DMS 273 treated with DMSO at 0.1 percent for 48 hours (cell line): ENCODE measurements around the gene SENP1.
"Not testable (repeated sequence)": the region's sequence is repeated elsewhere in the genome, so short reads cannot be mapped to it uniquely, and the experiment has no call there.

Experiments
- DNase-seq: peaks from one replicate; lab custom pipeline; 2025; lab: John Stamatoyannopoulos, UW

Gene SENP1

GRCh38 chr12:48105867-48106680 lies at the start of gene SENP1:
Gene SENP1 (minus strand): TSS chr12:48106079. CDS start chr12:48101472, 4,607 bp downstream.
- peak; percentile 72 for DNase-seq

GRCh38 chr12:48151103-48151771 lies 45.4 kb upstream of the SENP1 start:
- no peak for DNase-seq

GRCh38 chr12:48145981-48146380 lies 40.1 kb upstream of the SENP1 start:
- DNase-seq: no peak

DNA sequence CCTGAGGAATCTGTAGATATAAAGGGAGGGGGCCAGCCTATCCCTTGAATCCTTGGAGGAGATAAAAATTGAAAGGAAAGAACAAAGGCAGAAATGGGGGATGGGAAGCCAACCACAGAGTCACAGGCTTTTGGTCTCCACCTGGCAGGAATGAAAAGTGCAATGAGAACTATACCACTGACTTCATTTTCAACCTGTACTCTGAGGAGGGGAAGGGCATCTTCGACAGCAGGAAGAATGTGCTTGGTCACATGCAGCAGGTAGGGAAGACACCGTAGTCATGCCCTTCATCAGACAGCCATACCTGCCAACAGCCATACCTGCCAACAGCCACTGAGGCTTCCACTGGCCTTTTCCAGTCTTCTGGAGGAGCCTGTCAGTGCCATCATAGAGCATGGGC lies 38.0 kb upstream of the SENP1 start:
- DNase-seq: no peak

DNA sequence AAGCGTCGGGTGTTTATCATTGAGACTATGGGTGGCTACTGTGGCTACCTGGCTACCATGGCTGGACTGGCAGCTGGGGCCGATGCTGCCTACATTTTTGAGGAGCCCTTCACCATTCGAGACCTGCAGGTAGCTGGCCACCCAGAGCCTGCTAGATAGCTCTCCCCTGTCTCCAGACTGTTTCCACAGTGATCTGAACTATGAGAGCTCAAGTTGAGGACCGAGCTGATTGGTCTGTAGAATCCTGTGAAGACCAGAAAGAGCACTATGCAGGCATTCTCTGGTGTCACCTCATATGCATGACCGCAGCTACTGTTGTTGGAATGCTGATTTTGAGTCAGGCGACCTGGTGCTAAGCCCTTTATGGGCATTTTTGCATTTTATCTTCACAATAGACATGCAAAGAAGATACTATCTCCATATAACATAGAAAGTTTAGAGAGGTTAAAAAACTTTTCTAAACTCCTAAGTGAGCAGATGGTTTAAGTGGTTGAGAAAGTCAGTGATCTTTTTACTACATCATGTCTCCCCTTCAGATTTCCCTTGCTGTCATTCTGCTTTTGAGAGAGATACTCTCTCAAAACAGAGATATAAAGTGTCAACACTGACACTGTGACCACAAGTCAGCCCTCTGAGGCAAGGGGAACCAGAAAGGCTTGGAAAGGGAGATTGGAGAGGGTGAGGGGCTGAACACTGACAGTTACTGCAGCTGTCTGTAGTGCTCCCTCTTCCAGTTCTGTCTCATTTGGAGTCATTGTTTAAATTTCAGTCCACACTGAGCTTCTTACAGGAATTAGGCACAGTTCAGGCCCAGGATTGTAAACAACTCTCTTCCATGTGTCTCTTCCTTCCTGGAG lies 37.2 kb upstream of the SENP1 start:
- DNase-seq: no peak

DNA sequence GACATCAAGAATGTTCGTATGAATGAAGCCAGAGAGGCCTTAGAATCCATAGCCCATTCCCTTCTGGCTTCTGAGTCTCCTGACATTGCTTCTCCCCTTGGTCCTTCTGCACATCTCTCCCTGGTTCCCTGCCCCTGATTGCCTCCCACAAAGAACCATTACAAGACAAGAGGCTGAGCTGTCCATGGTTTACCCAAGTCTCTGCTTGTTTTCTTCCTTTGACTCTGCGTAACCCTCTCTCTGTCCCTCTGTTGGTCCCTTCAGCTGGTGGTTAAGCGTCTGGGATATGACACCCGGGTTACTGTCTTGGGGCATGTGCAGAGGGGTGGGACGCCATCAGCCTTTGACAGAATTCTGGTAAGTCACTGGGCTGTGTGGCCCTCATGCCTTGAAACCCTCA lies 29.1 kb upstream of the SENP1 start:
- DNase-seq: no peak

GRCh38 chr12:48132826-48133225 lies 26.9 kb upstream of the SENP1 start:
- DNase-seq: no peak

DNA sequence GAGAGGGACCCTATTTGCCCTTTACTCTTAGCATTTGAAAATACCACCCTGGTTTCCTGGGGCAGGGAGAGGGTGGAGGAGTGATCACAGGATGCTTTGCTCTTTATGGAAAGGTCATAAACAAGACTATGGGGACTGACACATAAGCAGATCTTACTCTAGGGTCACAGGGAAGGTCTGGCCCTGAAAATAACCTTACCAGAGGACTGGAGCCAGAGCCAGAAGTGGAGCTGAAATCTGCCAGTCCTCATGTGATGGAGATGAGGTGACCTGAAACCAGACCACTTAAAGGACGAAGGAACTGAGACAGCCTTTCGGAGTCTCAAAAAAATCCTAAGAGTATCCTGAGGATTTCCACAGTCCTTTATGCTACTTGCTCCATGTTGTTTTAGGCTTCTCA lies 25.6 kb upstream of the SENP1 start:
- no peak for DNase-seq

DNA sequence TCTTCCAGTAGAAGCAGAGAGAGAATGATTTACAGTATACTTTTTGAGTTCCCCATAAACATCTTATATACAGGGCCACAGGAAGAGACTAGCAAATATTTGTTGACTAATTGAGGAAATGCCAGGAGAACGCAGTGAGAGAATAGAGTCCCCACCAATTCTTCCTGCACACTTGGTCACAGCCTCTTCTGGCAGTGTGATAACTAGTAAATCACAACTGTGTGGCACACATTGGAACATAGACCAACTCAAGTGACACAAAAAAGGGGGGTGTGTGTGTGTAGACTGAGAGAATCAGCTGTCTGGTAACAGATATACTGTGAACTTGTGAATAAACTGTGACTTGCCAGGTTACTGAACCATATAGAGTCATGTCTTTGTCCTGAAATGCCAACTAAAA lies 23.5 kb upstream of the SENP1 start:
- DNase-seq: no peak

- no peak for DNase-seq
These were observed 22.9 kb upstream of the SENP1 start for GRCh38 chr12:48128800-48129199.

GRCh38 chr12:48126953-48127630 lies 21.2 kb upstream of the SENP1 start:
- DNase-seq: no peak

- peak; percentile 63 for DNase-seq
These were observed 20.1 kb upstream of the SENP1 start for GRCh38 chr12:48125985-48126384.

GRCh38 chr12:48125542-48125941 lies 19.7 kb upstream of the SENP1 start:
- DNase-seq: not testable (repeated sequence)

DNA sequence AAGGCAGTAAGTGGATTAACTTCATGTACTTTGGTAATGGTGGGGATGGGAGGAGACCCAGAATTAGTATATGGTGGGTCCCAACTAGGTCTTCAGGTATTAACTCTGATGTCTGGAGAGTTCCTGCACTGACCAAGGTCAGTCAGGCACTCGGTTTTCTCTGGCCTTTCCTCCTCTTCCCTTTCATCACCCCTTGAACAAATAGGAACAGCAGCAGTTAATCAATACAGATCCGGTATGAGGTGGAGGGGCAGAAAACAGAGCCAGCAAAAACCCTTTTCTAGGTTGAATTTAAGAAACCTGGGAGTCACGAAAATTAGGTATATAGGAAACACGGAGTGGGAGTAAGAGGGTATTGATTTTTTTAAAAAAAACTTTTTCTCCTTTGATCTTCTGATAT lies 17.3 kb upstream of the SENP1 start:
- DNase-seq: no peak

DNA sequence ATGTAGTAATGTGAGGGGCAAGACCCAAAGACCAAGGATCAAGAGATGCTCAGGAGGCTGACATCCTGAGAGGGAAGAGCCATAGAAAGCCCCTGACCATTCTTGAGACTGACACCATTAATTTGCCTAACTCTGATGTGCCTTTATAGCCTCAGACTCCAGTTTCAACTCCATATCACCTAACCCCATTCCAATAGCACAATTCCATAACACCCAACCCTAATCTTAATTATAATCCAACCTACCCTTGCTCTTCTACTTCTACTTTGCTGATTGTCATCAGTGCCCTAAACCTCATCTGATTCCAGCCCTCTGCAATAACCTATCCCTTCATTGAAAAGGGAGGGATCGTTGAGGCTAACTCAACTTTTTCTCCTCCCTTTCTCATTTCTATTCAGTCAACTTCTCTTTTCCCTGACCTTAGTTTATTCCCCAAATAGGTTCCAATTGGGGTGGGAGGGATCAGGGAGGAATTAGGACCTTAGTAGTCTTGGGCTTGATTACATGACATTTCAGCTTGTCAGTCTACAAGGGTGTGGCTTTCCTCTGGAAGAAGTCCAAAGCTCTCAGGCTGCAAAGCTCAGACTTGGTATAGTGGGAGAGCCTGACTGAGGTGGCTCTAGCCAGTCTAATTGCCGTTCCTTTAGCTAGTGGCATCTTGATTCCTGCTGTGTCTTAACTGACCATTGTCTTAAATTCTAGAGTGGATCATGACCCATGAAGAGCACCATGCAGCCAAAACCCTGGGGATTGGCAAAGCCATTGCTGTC lies 16.4 kb upstream of the SENP1 start:
- DNase-seq: no peak

- no peak for DNase-seq
These were observed 15.6 kb upstream of the SENP1 start for GRCh38 chr12:48121522-48121921.

- DNase-seq: no peak
These were observed 13.9 kb upstream of the SENP1 start for GRCh38 chr12:48119834-48120195.

DNA sequence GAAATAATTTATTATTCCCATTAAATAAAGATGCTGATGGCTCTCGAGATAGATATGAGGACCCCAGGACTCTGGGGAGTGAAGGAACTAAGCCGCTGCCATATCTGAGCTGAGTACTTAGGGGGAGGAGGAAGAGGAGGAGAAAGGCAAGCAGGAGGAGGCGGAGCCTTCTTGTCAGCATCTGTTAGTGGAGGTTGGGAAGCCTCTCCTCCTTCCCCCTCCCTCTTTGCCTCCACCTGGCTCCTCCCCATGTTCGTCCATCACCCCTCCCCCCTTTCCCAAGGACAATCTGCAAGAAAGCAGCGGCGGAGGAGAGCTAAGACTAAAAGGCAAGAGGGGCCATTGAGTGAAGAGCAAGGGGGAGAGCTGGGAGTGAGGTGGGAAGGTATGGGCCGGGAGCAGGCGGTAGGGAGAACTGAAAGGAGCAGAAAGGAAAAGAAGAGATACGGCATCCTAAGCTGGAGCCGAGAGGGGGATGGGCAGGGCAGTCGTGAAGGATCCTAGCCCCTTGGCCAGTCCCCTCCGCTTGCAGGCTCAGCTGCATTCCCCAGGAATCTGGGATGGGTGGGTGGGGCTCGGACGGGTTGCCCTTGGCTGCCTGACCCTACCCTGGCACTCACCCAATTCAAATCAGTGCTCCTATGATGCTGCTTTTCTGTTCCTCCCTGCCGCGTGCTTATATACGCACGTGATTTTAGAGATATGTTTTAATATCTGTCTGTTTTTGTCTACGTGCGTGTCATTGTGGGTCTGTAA lies 13.4 kb upstream of the SENP1 start, which contains the start of gene PFKM:
PFKM (plus strand) TSS at position 287 of the 756 bp plus-strand sequence. CDS start 3,411 bp downstream, outside the sequence.
- peak; percentile 88 for DNase-seq

DNA sequence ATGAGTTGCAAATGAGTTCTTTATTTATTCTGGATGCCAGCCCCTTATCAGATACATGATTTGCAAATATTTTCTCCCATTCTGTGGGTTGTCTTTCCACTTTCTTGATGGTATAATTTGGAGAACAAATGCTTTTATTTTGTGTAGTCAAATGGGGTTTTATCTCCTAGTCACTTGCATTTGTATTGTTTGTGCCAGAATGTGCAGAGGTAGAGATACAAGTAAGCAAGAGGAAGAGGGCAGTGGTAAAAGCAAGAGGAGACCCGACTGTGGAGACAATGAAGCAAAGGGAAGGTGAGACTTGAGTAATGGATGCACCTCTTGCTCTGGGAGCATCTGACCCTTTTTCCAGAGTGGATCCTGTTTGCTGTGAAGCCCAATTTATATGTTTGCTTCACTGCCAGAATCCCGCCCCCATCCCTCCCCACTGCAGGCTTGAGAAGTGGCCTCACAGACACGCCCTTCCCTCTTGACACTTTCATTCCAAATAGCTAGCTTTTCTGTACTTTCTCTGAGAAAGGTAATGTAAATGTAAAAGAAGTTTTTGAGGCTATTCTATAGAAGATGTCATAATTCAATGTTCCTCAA lies 12.5 kb upstream of the SENP1 start:
- DNase-seq: no peak

DNA sequence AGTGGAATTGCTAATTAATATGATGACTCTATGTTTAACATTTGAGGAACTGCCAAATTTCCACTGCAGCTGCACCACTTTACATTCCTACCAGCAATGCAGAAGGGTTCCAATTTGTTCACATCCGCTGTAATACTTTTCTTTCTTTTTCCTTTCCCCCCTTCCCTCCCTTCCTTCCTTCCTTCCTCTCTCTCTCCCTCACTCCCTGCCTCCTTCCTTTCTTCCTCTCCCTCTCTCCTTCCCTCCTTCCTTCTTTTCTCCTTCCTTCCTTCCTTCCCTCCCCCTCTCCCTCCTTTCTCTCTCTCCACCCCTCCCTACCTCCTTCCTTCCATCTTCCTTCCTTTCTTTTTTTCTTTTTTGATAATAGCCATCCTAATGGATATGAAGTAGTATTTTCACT lies 10.1 kb upstream of the SENP1 start:
- DNase-seq: no peak
